Measurements from ENCODE around the gene ACY1. TPM values are rescaled to one million over a fixed set of nuclear protein-coding genes. Genes with fewer than 3 reads are reported as not detected.
"Not testable (repeated sequence)": the region's sequence is repeated elsewhere in the genome, so short reads cannot be mapped to it uniquely, and the experiment has no call there.

The ACY1 gene
- total RNA-seq, 1 donor from 2014 or later: 47.6 TPM

- DNase-seq (ENCODE audit: low spot score): no peak
Measured at GRCh38 chr3:52024765-52025452, 41.6 kb downstream of the ACY1 start.

- no peak for DNase-seq (ENCODE audit: low spot score)
Measured at GRCh38 chr3:52025453-52025852, 42.1 kb downstream of the ACY1 start.

- no peak for DNase-seq (ENCODE audit: low spot score)
Measured at GRCh38 chr3:52026041-52026440, 42.7 kb downstream of the ACY1 start.

- DNase-seq (ENCODE audit: low spot score): no peak
Measured at GRCh38 chr3:52028572-52028971, 45.2 kb downstream of the ACY1 start.

GRCh38 chr3:52029053-52029452 lies 45.7 kb downstream of the ACY1 start:
- no peak for DNase-seq (ENCODE audit: low spot score)

- DNase-seq (ENCODE audit: low spot score): no peak
Measured at GRCh38 chr3:52029535-52029934, 46.2 kb downstream of the ACY1 start.

- no peak for DNase-seq (ENCODE audit: low spot score)
Measured at GRCh38 chr3:52030714-52031310, 47.5 kb downstream of the ACY1 start.

- no peak for DNase-seq (ENCODE audit: low spot score)
Measured at GRCh38 chr3:52031896-52032295, 48.6 kb downstream of the ACY1 start.

GRCh38 chr3:52032702-52033408 lies 49.5 kb downstream of the ACY1 start:
- no peak for DNase-seq (ENCODE audit: low spot score)

- not testable (repeated sequence) for DNase-seq (ENCODE audit: low spot score)
Measured at GRCh38 chr3:52033748-52034147, 50.4 kb downstream of the ACY1 start.

GRCh38 chr3:52034212-52034611 lies 50.9 kb downstream of the ACY1 start:
- DNase-seq (ENCODE audit: low spot score): no peak

- DNase-seq (ENCODE audit: low spot score): no peak
Measured at GRCh38 chr3:52034651-52035050, 51.3 kb downstream of the ACY1 start.

- no peak for DNase-seq (ENCODE audit: low spot score)
Measured at GRCh38 chr3:52036222-52036694, 52.9 kb downstream of the ACY1 start.

- no peak for DNase-seq (ENCODE audit: low spot score)
Measured at GRCh38 chr3:52036829-52037228, 53.5 kb downstream of the ACY1 start.

- DNase-seq (ENCODE audit: low spot score): no peak
Measured at GRCh38 chr3:52037291-52037690, 54.0 kb downstream of the ACY1 start.

- no peak for DNase-seq (ENCODE audit: low spot score)
Measured at GRCh38 chr3:52038227-52038626, 54.9 kb downstream of the ACY1 start.

Other genes starting within 250 kb of the ACY1 start
- not detected for gene IQCF6, start 204.3 kb upstream of the ACY1 start, total RNA-seq
- not detected for gene IQCF2, start 121.9 kb upstream of the ACY1 start, total RNA-seq
- not detected for gene IQCF5, start 107.9 kb upstream of the ACY1 start, total RNA-seq
- gene IQCF1, start 80.2 kb upstream of the ACY1 start, total RNA-seq: not detected
- 11.9 TPM for gene RRP9, start 41.6 kb upstream of the ACY1 start, total RNA-seq
- 25.4 TPM for gene PARP3, start 41.2 kb upstream of the ACY1 start, total RNA-seq
- gene GPR62, start 28.2 kb upstream of the ACY1 start, total RNA-seq: 0.55 TPM
- gene PCBP4, start 16.1 kb upstream of the ACY1 start, total RNA-seq: 45.1 TPM
- gene ABHD14B, start 9.5 kb upstream of the ACY1 start, total RNA-seq: 59.1 TPM
- gene ABHD14A, start 8.5 kb upstream of the ACY1 start, total RNA-seq: 20.8 TPM
- 836 TPM for gene RPL29, start 12.4 kb downstream of the ACY1 start, total RNA-seq
- 20.4 TPM for gene DUSP7, start 73.0 kb downstream of the ACY1 start, total RNA-seq
- 3.4 TPM for gene POC1A, start 170.9 kb downstream of the ACY1 start, total RNA-seq
- 62.4 TPM for gene ALAS1, start 214.6 kb downstream of the ACY1 start, total RNA-seq
- 1.4 TPM for gene TLR9, start 242.1 kb downstream of the ACY1 start, total RNA-seq